Activated T-helper 1 cell treated with anti-CD3 and anti-CD28 coated beads, Interleukin-2, amount 50 U/mL, for 16 hours (primary cell): ENCODE results near the gene C2orf49.

Experiments
- DNase-seq, 2 donors: peaks; one replicate each; pipeline ENCODE4 v3.0.0-alpha.2; 2020; ENCODE audit warnings: low read depth in 1 of 2, low spot score in 1 of 2

Gene C2orf49

GRCh38 chr2:105358593-105358992 lies 21.3 kb downstream of the C2orf49 start:
- no peak for DNase-seq

GRCh38 chr2:105361102-105361889 lies 24.0 kb downstream of the C2orf49 start:
- no peak for DNase-seq

DNA sequence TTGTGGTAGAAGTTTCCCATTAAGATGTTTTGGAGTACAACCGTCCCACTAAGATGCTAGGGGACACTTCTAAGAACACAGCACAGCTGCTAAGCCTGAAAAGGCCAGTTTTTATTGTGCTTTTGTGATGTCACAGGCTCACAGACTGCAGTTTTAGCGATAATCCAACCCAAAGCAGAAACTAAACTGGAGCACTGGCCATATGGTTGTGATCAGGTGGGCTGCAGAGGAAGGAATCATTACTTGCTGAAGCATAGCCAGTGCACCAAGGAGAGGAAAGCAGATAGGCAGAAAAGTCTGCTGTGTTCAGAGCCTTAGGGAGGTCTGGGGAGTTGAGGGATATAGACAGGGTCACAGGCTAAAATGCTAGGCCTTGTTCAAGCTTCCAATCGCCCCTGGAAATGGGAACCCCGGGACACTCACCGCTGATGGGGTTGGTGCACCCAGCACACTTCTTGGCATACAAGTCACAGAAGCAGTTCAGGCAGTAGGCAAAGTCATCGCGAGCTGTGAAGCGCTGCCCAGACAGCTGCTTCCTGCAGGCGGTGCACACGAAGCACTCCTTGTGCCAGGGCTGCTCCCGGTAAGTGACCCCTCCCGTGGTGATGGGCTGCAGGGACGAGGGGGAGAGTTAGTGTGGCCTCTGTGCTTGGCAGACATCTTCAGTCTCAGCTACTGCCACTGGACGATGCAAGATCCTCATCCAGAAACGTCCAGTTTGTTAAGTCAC lies 25.7 kb downstream of the C2orf49 start:
- no peak for DNase-seq

GRCh38 chr2:105364436-105365139 lies 27.2 kb downstream of the C2orf49 start:
- DNase-seq = no peak

GRCh38 chr2:105365206-105365605 lies 27.9 kb downstream of the C2orf49 start:
- no peak for DNase-seq

DNA sequence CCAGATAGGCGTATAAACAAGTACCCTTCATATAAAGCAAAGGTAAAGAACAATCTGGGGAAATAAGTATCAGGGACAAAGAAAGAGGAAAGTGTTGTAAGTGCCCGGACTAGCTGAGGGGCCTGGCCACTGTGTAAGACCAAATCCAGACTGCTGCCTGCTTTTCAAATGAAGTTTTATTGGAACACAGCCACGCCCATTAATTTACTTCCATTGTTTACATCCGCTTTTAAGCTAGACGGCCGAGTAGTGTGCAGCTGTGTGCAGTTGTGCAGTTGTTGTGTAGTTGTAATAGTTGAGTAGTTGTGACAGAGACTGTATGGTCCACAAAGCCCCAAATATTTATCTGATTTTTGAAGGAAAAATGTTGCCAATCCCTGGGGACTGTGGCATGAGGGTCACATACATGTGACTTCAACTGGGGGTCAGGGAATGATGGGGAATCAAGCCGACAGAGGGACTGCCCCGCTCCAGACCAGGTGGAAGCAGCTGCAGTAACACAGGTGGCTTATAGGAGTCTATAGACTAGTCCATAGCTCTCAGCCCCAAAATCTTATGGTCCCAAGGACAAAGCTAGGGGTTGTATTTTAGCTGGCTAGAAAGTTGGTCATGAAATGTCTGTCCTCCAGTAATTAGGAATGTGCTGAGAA lies 31.5 kb downstream of the C2orf49 start:
- DNase-seq = no peak

- peak; percentile 67 to 78 for DNase-seq
Observed at GRCh38 chr2:105369777-105370690, 32.7 kb downstream of the C2orf49 start.

GRCh38 chr2:105371156-105371555 lies 33.8 kb downstream of the C2orf49 start:
- no peak for DNase-seq

DNA sequence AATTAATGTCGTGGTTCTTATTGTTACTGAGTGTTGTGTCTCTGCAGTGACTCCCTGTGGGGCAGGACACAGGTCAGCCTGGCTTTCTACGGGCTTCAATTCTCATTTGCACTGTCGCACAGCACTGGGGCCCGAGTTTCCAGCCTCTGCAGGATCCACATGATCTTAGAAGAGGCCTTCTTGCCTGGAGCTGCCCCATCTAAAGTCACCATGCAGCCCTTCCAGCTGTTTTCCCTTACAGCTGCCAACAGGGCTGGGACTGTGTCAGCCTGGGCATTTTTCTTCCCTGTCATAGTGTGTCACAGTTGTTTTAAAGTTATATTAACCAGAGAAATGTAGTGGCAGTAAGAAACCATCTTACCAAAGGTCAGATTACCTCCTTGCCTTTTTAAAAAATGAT lies 34.5 kb downstream of the C2orf49 start:
- DNase-seq = no peak

DNA sequence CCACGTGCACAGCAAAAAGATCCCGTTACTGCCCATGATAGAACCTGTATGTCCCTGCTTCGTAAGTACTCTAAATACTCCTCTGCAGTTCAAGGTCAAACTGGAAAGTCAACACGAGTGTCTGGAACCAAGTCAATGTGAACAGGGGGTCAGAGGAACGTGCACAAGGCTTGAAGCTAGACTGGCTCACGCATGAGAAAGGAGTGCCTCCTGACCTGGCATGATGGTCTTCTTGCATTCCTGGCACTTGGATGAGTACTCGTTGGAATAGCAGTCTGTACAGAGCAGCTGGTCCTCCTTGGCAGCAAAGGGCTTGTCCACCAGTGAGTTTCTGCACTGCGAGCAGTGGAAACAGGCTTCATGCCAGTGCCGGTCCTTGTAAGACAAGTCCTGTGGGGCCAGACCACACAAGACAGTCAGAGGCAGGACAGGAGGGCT lies 36.0 kb downstream of the C2orf49 start:
- no peak for DNase-seq

- peak in 1 of 2 donors; percentile 1 for DNase-seq
Observed at GRCh38 chr2:105373895-105374401, 36.6 kb downstream of the C2orf49 start.

GRCh38 chr2:105375001-105375561 lies 37.7 kb downstream of the C2orf49 start:
- no peak for DNase-seq

DNA sequence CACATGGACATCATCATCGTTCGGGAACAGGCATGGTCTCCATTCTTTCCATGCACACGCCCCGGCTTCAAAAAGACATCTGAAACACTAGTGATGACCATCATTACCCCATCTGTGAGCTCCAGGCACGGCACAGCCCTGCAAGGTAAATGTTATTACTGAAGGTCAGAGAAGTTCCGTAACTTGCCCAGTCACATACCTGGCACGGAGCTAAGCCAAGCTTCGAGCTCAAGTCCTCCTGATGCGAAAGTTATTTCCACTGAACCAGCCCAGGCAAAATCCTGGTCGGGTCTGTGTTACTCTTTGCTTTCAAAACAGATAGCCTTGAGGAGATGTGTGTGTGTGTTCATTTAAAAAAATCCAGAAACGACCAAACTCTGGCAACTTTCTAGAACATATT lies 38.7 kb downstream of the C2orf49 start:
- no peak for DNase-seq

DNA sequence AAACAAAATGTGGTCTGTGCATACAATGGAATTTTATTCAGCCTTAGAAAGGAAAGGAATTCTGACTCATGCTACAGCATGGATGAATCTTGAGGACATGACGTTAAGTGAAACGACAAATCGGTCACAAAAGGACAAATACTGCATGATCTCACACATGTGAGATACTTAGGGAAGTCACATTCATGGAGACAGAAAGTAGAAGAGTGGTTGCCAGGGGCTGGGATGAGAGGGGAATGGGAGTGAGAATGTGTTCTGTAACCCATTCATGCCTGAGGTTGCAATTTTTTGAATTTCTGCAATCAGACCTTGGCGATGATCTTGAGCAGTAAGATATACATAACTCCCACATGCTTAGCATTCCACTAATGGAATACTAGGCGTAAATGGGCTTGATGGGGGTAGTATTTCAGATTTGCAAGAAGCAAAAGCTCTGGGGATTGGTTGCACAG lies 39.5 kb downstream of the C2orf49 start:
- DNase-seq = no peak

GRCh38 chr2:105377871-105378270 lies 40.5 kb downstream of the C2orf49 start:
- DNase-seq = no peak

- no peak for DNase-seq
Observed at GRCh38 chr2:105378276-105378840, 41.0 kb downstream of the C2orf49 start.

DNA sequence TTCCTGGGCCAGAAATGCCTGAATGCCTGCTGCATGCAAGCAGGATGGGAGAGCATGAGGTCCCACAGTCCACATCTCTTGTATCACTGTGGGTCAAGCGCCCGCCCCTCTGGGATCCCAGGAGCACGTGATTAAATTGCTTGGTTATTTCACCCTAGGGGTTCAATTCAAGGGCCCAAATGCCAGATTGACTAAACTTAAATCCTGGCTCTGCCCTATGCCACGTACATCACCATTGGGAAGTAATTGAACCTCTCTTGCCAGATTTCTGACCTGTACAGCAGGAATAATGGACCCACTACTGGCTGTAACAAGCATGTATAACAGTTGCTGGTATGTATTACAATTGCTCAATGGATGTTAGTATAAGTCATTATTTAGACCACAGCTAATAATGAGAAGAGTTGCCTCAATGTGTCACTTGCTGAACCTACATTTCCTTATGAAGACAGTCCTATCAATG lies 41.6 kb downstream of the C2orf49 start:
- no peak for DNase-seq

DNA sequence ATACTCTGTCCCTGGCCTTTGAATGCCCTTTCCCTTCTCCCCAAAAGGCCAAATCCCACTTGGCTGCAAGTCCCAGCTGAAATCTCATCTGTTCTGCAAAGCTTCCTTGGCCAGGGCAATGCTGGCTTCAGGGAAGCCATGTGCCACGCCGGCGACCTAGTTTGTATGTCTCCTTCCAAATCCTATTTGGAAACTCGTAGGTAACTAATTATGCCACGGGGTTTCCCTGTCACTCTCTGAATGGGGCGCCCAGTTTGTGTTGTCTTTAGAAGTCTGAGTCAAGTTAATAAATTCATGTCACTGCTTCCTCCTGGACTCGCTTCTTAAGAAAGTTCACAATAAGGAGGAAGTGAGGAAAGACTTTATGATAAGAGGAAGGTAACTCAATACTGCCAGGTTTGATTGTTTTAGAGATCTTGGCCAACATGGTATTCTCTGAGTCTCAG lies 42.4 kb downstream of the C2orf49 start:
- no peak for DNase-seq

GRCh38 chr2:105380432-105381100 lies 43.2 kb downstream of the C2orf49 start:
- DNase-seq = no peak
